ENCODE results near the gene TOB1. TPM values are rescaled to one million over a fixed set of nuclear protein-coding genes. Genes with fewer than 3 reads are reported as not detected.

Gene TOB1
- total and polyA plus RNA-seq, 5 donors: 31.0 to 73.2 (median 64.2) TPM

GRCh38 chr17:50813583-50813982, 52.6 kb downstream of the TOB1 start:
- Histone ChIP-seq H3K4me3 (ENCODE audit: low read length) (no peak overlapping the region), H3K27me3 (ENCODE audit: control insufficient read depth, insufficient read depth) (no peaks in the 10 kb centered on the region), H3K27ac (ENCODE audit: low read length) (no peak overlapping the region), H3K9me3 (ENCODE audit: control insufficient read depth, low read length) (no peaks in the 10 kb centered on the region), H3K4me1 (ENCODE audit: control insufficient read depth, insufficient read depth, low read length) (no peaks in the 10 kb centered on the region)
- intact Hi-C loops (cut with DNase I): no loop called here
- DNase-seq (no peak), ATAC-seq (no peak)

Other genes starting within 250 kb of the TOB1 start
- 1 to 10 TPM; 1.2 to 5.9 (median 3.7) TPM for gene ABCC3, start 231.5 kb downstream of the TOB1 start, total RNA-seq
- gene ABCC3, start 231.5 kb downstream of the TOB1 start, polyA plus RNA-seq: 1.4 TPM
- 10 to 100 TPM; 37.1 to 43.7 (median 41.0) TPM for gene ANKRD40, start 158.4 kb downstream of the TOB1 start, total RNA-seq
- 20.5 TPM for gene ANKRD40, start 158.4 kb downstream of the TOB1 start, polyA plus RNA-seq
- 10 to 100 TPM; 61.7 to 72.4 (median 67.4) TPM for gene LUC7L3, start 146.8 kb downstream of the TOB1 start, total RNA-seq
- gene LUC7L3, start 146.8 kb downstream of the TOB1 start, polyA plus RNA-seq: 76.7 TPM
- gene ANKRD40CL, start 98.8 kb downstream of the TOB1 start, total RNA-seq: not detected
- gene ANKRD40CL, start 98.8 kb downstream of the TOB1 start, polyA plus RNA-seq: not detected
- 1 to 10 TPM in 2 of 4 donors, under 1 TPM in 2; 0.68 to 3.0 (median 1.4) TPM for gene WFIKKN2, start 30.8 kb downstream of the TOB1 start, total RNA-seq
- 1.1 TPM for gene WFIKKN2, start 30.8 kb downstream of the TOB1 start, polyA plus RNA-seq

Measured in right cardiac atrium (tissue), 5 donors.